Right lobe of liver (tissue), 6 donors: ENCODE data around the gene KIF9. TPM values are rescaled to one million over a fixed set of nuclear protein-coding genes. Genes with fewer than 3 reads are reported as not detected.
A peak's percentile ranks its signal among the peaks of the same experiment; 100 is the strongest.

Experiments
- ATAC-seq, 4 donors: fragments of 200-7000 bp; cut with Tn5 transposase; one replicate each; pipeline ENCODE4 v1.9.1; 2020; ENCODE audit warnings: mild to moderate bottlenecking in 4 of 4, moderate library complexity in 4 of 4
- DNase-seq, 3 donors: peaks; one replicate each; pipeline ENCODE4 v3.0.0-alpha.2; 2020
- H3K27ac ChIP-seq, 3 donors: fragments of 200-600 bp; one replicate each; pipeline ENCODE4 v1.8.0; 2022
- H3K27me3 ChIP-seq, 2 donors: fragments of 200-600 bp; one replicate each; pipeline ENCODE4 v1.8.0; 2022
- H3K36me3 ChIP-seq, 4 donors: fragments of 200-600 bp; sonication (generic) in 1 of 4; one replicate each; pipeline versions ENCODE4 v1.5.1 to v1.8.0; 2017 to 2022; ENCODE audit warnings: control low read depth in 1 of 4
- H3K4me1 ChIP-seq, 4 donors: fragments of 200-600 bp; sonication (generic) in 1 of 4; one replicate each; pipeline versions ENCODE4 v1.5.1 to v1.8.0; 2017 to 2022; ENCODE audit warnings: control low read depth in 1 of 4
- H3K4me3 ChIP-seq, 3 donors: fragments of 200-600 bp; one replicate each; pipeline ENCODE4 v1.8.0; 2022
- H3K9me3 ChIP-seq, 4 donors: fragments of 200-600 bp; sonication (generic) in 1 of 4; one replicate each; pipeline versions ENCODE4 v1.5.1 to v1.8.0; 2017 to 2022; ENCODE audit warnings: control low read depth in 1 of 4
- POLR2A ChIP-seq: fragments of 450-650 bp; IDR thresholded peaks from one replicate; pipeline ENCODE4 v1.6.1; 2017; ENCODE audit warnings: antibody characterized with exemption, mild to moderate bottlenecking
- WGBS: methylation state at CpG from one replicate; pipeline ENCODE4 v1.1.6; 2018; ENCODE audit warnings: low coverage, low lambda C conversion rate; ENCODE audit not compliant: insufficient coverage; ENCODE audit errors: missing lambda C conversion rate; 5-methylcytosine and 5-hydroxymethylcytosine counted together
- intact Hi-C, 2 donors: fragments of 100-400 bp; cut with DNase I; formaldehyde crosslinking; loops; one replicate each; pipeline versions ENCODE4 v1.11.2 to v1.14.1; 2022
- total RNA-seq, 6 experiments: library from RNA; depleted of rRNA in 2 of 6; stranded (reverse); fragments of >200 nt in 2 of 6; fragmentation: NEBNext Ultra II Directional in 3 of 6; extraction: Animal tissue kit (Norgen Biotek cat#: 25700) in 3 of 6; gene quantifications; one replicate each; pipeline versions ENCODE4 v1.1.0 to v1.2.4, GENCODE V29; 2016 to 2023
- TF ChIP-seq, protein P1 (sequence below), 4 donors: fragments of 200-600 bp in 3 of 4; fragments of 450-650 bp in 1 of 4; IDR thresholded peaks; one replicate each; pipeline versions ENCODE4 v1.5.1 to v1.8.0; 2016 to 2022; ENCODE audit warnings: antibody characterized with exemption in 4 of 4, mild to moderate bottlenecking in 2 of 4
- donor health status: DM: no; HTN: yes; CAD: no.
- donor health status: DM: no; HTN: no; CAD: no.
- donor health status: DM: no; HTN: no; CAD: no.
- donor health status: DM: no; HTN: yes; CAD: no.
- donor health status: DM: no; HTN: yes; CAD: no.

Gene KIF9
- total RNA-seq, 6 experiments from 2014 or later: 2.1 to 4.7 (median 3.2) TPM

DNA sequence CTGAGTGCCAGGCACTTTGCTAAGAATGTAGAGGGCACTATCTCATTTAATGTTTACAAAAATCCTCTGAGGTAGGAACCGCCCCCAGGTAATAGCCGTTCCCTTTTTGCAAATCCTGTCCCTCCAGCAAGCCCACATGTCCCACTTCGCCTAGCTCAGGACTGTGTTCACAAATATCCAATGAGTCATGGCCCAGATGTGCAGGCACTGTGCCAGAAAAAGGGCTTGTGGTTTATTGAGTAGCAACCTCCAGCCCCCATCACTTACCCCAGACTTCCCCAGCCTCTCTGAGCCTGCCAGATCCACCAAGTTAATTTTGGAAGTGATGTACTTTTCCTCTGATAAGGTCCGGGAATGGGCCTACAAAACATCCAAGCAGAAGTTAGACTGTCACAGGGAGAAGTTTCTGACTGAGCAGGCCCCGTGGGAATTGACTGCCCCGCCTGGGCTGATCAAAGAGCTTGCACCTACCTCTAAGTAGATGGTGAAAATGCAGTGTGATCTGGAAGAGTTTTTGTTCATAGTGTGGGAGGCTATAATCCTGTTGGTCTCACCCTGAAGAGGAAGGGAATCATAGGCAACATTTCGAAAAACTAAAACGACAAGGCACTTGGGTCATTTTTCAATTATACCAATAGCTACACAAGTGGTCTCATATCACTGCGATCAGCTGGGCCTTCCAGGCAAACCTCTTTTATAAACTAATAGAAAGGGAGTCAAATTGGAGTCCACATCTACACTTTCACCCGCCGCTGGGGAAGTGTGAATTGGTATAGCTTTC lies 15.7 kb downstream of the KIF9 start:
- Histone ChIP-seq H3K27ac (no peak overlapping the region), H3K4me3 (no peak overlapping the region), H3K9me3 (no peaks in the 10 kb centered on the region), H3K36me3 (no peaks in the 10 kb centered on the region), H3K4me1 (no peaks in the 10 kb centered on the region), H3K27me3 (no peaks in the 10 kb centered on the region)
- ATAC-seq (peak in 3 of 4 donors; percentile 13 to 62 (median 48)), DNase-seq (peak in 2 of 3 donors; percentile 33 to 56)
- TF ChIP-seq POLR2A: no peak
- TF ChIP-seq, protein P1, sequence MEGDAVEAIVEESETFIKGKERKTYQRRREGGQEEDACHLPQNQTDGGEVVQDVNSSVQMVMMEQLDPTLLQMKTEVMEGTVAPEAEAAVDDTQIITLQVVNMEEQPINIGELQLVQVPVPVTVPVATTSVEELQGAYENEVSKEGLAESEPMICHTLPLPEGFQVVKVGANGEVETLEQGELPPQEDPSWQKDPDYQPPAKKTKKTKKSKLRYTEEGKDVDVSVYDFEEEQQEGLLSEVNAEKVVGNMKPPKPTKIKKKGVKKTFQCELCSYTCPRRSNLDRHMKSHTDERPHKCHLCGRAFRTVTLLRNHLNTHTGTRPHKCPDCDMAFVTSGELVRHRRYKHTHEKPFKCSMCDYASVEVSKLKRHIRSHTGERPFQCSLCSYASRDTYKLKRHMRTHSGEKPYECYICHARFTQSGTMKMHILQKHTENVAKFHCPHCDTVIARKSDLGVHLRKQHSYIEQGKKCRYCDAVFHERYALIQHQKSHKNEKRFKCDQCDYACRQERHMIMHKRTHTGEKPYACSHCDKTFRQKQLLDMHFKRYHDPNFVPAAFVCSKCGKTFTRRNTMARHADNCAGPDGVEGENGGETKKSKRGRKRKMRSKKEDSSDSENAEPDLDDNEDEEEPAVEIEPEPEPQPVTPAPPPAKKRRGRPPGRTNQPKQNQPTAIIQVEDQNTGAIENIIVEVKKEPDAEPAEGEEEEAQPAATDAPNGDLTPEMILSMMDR (IDR thresholded peaks at IDR 0.05): no peak
- intact Hi-C loops: no loop called here
- 69% methylated on average over 9 of the region's 11 CpGs for WGBS

DNA sequence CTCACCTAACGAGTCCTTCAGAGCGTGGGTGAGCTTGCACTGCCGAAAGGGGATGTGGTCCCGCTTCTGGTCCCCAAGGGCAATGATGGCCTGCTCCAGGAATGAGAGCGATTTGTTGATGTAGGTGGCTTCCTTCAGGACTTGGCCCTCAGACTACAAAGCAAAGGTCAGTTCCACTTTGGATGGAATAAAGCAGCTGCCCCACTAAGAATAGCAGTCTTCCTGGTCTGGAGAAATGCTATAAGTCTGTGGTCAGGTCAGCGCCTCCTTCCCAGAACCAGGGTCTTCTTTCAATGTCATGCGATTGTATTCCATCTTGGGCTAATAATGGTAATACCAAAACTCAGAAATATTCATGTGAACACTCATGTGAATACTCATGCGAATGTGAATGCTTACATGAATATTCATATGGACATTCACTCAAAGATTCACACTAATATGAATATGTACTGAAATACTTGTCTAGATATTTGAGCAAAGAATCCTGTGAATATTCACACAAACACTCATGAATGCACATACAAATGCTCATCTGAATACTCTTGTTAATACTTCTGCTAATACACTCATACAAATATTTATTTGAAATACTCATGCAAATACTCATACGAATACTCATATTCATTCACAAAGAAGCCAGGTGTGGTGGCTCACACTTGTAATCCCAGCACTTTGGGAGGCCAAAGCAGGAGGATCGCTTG lies 16.7 kb downstream of the KIF9 start:
- DNase-seq: no peak
- Histone ChIP-seq H3K9me3 (no peaks in the 10 kb centered on the region), H3K36me3 (no peaks in the 10 kb centered on the region), H3K4me3 (no peak overlapping the region), H3K4me1 (no peaks in the 10 kb centered on the region), H3K27ac (no peak overlapping the region), H3K27me3 (no peaks in the 10 kb centered on the region)
- intact Hi-C loops: no loop called here
- TF ChIP-seq POLR2A: no peak
- TF ChIP-seq, protein P1 (IDR thresholded peaks at IDR 0.05): no peak
- no peak for ATAC-seq
- 91% methylated on average over 5 of the region's 10 CpGs for WGBS

DNA sequence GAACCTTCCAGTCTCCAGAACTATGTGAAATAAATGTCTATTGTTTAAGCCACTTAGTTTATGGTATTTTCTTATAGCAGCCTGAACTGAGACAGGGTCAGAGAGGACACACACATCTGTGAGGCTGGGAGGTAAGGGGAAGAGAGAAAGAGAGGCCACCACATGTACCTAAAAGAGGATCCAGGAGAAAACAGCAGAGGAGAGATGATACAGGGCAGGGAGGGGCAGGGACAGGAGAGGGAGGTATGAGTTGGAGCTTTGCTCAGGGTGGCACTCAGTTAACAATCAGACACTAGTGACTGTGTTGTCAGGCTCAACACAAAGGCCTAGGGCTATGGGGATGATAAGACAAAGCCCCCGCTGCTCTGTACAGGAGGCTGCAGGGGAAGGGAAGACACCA lies 17.6 kb downstream of the KIF9 start:
- Histone ChIP-seq H3K4me3 (no peak overlapping the region), H3K9me3 (no peaks in the 10 kb centered on the region), H3K4me1 (no peaks in the 10 kb centered on the region), H3K27ac (no peak overlapping the region), H3K36me3 (no peaks in the 10 kb centered on the region), H3K27me3 (no peaks in the 10 kb centered on the region)
- no peak for TF ChIP-seq POLR2A
- TF ChIP-seq, protein P1 (IDR thresholded peaks at IDR 0.05): no peak
- ATAC-seq (no peak), DNase-seq (no peak)
- intact Hi-C loops: no loop called here
- WGBS: 80% methylated on average over 1 of the region's 1 CpG

DNA sequence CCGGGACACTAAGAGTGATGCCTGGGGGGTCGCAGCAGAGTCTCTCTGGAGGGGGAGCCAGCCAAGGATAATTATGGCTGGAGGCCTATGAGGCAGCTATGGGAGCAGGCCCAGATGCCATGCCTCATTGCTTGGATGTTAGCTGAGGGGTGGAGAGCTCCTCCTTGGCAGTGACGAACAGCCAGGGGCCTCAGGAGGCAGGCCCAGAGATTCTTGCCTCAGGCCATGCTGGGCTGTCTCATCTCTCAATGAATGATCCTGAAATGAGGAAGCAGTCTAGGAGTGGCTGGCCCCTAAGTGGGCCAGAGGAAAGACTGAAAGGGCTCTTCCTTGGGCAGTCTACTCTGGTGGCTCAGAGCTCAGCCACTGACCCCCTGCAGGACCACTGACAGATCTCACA lies 21.3 kb downstream of the KIF9 start:
- WGBS: 93% methylated on average over 3 of the region's 3 CpGs
- TF ChIP-seq, protein P1 (IDR thresholded peaks at IDR 0.05): no peak
- TF ChIP-seq POLR2A: no peak
- intact Hi-C loops: no loop called here
- H3K36me3 ChIP-seq: no peaks in the 10 kb centered on the region
- H3K4me3 ChIP-seq: no peak overlapping the region
- H3K27ac ChIP-seq: no peak overlapping the region
- ATAC-seq (no peak), DNase-seq (no peak)
- no peaks in the 10 kb centered on the region for H3K4me1 ChIP-seq
- H3K27me3 ChIP-seq: no peaks in the 10 kb centered on the region
- no peaks in the 10 kb centered on the region for H3K9me3 ChIP-seq
